NCI-H1048 (cell line): Measurements from ENCODE around the gene RBM44.
"Not testable (repeated sequence)": the region's sequence is repeated elsewhere in the genome, so short reads cannot be mapped to it uniquely, and the experiment has no call there.

Source experiments
- DNase-seq: peaks from one replicate; lab custom pipeline; 2025; lab: John Stamatoyannopoulos, UW

The RBM44 gene

GRCh38 chr2:237858294-237859081 is 59.9 kb downstream of the RBM44 start:
- no peak for DNase-seq

GRCh38 chr2:237859082-237859433 is 60.5 kb downstream of the RBM44 start:
- DNase-seq: no peak

- no peak for DNase-seq
Measured at GRCh38 chr2:237859533-237860272, 61.1 kb downstream of the RBM44 start, which contains the start of gene RAMP1. RAMP1 (plus strand) TSS chr2:237859623; CDS start chr2:237859676, 53 bp downstream.

- no peak for DNase-seq
Measured at GRCh38 chr2:237860273-237860935, 61.8 kb downstream of the RBM44 start.

GRCh38 chr2:237861875-237862527 is 63.4 kb downstream of the RBM44 start:
- DNase-seq: no peak

GRCh38 chr2:237862528-237862895 is 63.9 kb downstream of the RBM44 start:
- DNase-seq: no peak

- DNase-seq: no peak
Measured at GRCh38 chr2:237863102-237863511, 64.5 kb downstream of the RBM44 start.

- no peak for DNase-seq
Measured at GRCh38 chr2:237863689-237864443, 65.3 kb downstream of the RBM44 start.

GRCh38 chr2:237864444-237864931 is 65.9 kb downstream of the RBM44 start:
- DNase-seq: no peak

- no peak for DNase-seq
Measured at GRCh38 chr2:237864940-237865622, 66.5 kb downstream of the RBM44 start.

- no peak for DNase-seq
Measured at GRCh38 chr2:237865623-237866041, 67.1 kb downstream of the RBM44 start.

GRCh38 chr2:237866101-237866621 is 67.6 kb downstream of the RBM44 start:
- no peak for DNase-seq

GRCh38 chr2:237867465-237867864 is 68.9 kb downstream of the RBM44 start:
- no peak for DNase-seq

GRCh38 chr2:237868074-237868473 is 69.5 kb downstream of the RBM44 start:
- not testable (repeated sequence) for DNase-seq

GRCh38 chr2:237868631-237869342 is 70.2 kb downstream of the RBM44 start:
- DNase-seq: no peak

- DNase-seq: no peak
Measured at GRCh38 chr2:237869343-237870102, 70.9 kb downstream of the RBM44 start.

- DNase-seq: no peak
Measured at GRCh38 chr2:237870126-237870525, 71.5 kb downstream of the RBM44 start.

- no peak for DNase-seq
Measured at GRCh38 chr2:237870754-237871651, 72.4 kb downstream of the RBM44 start.
